Left lung (tissue), 10 donors: ENCODE measurements around the gene UPK3B. TPM values are rescaled to one million over a fixed set of nuclear protein-coding genes. Genes with fewer than 3 reads are reported as not detected.
"Not testable (repeated sequence)": the region's sequence is repeated elsewhere in the genome, so short reads cannot be mapped to it uniquely, and the experiment has no call there.

Source experiments
- ATAC-seq: fragments of 200-7000 bp; cut with Tn5 transposase; one replicate; pipeline ENCODE4 v1.9.1; 2020; ENCODE audit warnings: moderate library complexity
- DNase-seq, 4 donors: peaks; one replicate each; pipeline ENCODE4 v3.0.0-alpha.2; 2013 to 2020
- H3K27ac ChIP-seq, 2 donors: fragments of 200-600 bp; sonication (generic) in 1 of 2; one replicate each; pipeline versions ENCODE4 v1.5.0 to v1.8.0; 2020 to 2021
- H3K27me3 ChIP-seq, 2 donors: fragments of 200-600 bp; sonication (generic) in 1 of 2; one replicate each; pipeline versions ENCODE4 v1.5.0 to v1.8.0; 2020 to 2021
- H3K36me3 ChIP-seq, 2 donors: fragments of 200-600 bp; sonication (generic) in 1 of 2; one replicate each; pipeline versions ENCODE4 v1.5.0 to v1.8.0; 2020 to 2021
- H3K4me1 ChIP-seq, 2 donors: fragments of 200-600 bp; one replicate each; pipeline ENCODE4 v1.8.0; 2021
- H3K4me3 ChIP-seq, 2 donors: fragments of 200-600 bp; sonication (generic) in 1 of 2; one replicate each; pipeline versions ENCODE4 v1.5.0 to v1.8.0; 2020 to 2021; ENCODE audit warnings: mild to moderate bottlenecking in 1 of 2
- H3K9me3 ChIP-seq, 2 donors: fragments of 200-600 bp; sonication (generic) in 1 of 2; one replicate each; pipeline versions ENCODE4 v1.5.0 to v1.8.0; 2020 to 2021
- CTCF ChIP-seq, 2 donors: fragments of 200-600 bp; sonication (generic) in 1 of 2; IDR thresholded peaks; one replicate each; pipeline versions ENCODE4 v1.5.0 to v1.8.0; 2021; ENCODE audit warnings: antibody characterized with exemption in 2 of 2
- intact Hi-C, 2 donors: fragments of 100-400 bp; cut with DNase I; formaldehyde crosslinking; loops; one replicate each; pipeline versions ENCODE4 v1.11.2 to v1.14.2; 2022
- polyA plus RNA-seq, 6 donors: library from polyadenylated mRNA; unstranded; fragments of 120-200 nt; gene quantifications; one replicate each; pipeline ENCODE4 v1.2.1, GENCODE V29; 2013; ENCODE audit not compliant: insufficient read length in 6 of 6
- total RNA-seq, 2 donors: library from RNA; stranded (reverse); fragmentation: NEBNext Ultra II Directional; extraction: Animal tissue kit (Norgen Biotek cat#: 25700); gene quantifications; one replicate each; pipeline ENCODE4 v1.2.1, GENCODE V29; 2021
- donor health status: DM: no; HTN: yes; CAD: no.
- donor health status: DM: no; HTN: no; CAD: no.

The UPK3B gene
- total and polyA plus RNA-seq, 8 donors, result 5.5 to 40.8 (median 15.5) TPM

DNA sequence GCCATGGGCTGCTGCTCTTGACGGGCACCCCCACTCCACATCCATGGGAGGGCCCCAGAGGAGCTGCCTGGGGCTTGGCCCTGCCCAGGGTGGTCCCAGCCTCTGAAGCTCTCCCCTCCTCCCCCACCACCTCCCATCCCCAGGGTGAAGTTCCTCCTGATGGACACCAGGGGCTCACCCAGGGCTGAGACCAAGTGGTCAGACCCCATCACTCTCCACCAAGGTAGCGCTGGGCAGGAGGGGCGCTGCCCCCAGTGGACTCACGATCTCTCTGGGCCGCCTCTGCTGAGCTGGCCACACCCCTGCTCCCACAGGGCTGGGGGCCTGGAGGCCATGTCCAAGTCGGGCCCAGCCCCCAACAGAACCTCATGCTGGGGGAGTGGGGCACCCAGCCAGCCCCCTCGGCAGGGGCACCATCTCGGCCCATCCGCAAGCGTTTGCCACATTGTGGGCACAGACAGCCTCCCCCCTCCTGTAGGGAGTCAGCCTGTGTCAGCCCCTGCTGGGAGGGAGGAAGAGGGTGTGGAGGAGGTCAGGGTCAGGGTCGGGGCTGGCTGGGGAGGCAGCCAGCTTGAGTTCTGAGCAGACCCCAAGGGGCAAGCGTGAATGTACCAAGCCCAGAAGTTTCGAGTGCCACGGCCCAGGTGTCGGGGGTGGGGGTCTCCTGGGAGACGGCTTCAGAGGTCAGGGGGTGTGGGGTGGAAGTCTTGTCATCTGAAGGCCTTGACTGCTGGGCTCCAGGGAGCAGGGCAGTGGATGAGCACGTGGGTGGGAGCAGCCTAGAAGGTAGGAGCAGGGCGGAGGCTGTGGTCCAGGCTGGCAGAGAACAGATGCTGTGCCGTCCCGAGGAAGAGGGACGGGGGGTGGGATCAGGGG is 2.8 kb downstream of the UPK3B start:
- no peak overlapping the region for H3K27ac ChIP-seq
- H3K4me1 ChIP-seq, result peaks cover 4 to 11% of the 10 kb centered on the region in 2 donors
- intact Hi-C loops, result no loop called here
- TF ChIP-seq CTCF (IDR thresholded peaks at IDR 0.05), result no peak
- H3K4me3 ChIP-seq, result no peak overlapping the region
- DNase-seq (peak in 1 of 4 donors; percentile 69), ATAC-seq (no peak)
- no peaks in the 10 kb centered on the region for H3K9me3 ChIP-seq
- no peaks in the 10 kb centered on the region for H3K36me3 ChIP-seq
- H3K27me3 ChIP-seq, result peaks cover 0 to 5% of the 10 kb centered on the region in 2 donors

DNA sequence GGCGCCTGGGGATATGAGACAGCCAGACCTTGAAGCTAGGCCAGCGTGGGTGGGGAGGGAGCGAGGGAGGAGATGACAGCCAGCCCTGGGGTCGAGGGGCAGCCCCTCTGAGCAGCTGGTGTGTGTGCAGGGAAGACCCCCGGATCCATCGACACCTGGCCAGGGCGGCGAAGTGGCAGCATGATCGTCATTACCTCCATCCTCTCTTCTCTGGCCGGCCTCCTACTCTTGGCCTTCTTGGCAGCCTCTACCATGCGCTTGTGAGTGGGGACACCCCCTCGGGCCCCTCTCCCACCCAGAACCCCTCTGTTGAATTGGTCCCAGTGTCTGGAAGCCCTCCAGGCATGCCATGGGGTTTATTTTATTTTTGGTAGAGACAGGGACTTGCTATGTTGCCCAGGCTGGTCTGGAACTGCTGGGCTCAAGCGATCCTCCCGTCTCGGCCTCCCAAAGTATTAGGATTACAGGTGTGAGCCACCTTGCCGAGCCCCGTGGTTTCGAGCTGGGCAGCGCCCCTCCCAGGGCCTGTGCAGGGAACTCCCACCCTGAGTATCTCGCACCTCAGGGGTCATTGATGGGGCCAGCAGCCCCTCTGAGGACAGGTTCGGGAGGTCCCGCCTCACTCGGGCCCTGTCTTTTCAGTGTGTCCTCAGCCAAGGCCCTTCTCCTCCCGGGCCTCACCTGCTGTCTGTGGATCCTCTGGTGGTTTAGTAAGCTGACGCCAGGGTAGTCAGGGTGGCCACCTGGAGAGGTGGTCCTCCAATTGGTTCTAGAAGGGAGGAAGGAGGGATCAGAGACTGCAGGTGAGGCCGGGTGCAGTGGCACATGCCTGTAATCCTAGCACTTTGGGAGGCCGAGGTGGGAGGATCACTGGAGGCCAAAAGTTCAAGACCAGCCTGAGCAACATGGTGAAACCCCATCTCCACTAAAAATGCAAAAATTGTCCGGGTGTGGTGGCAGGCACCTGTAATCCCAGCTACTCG is 3.8 kb downstream of the UPK3B start:
- ATAC-seq (no peak), DNase-seq (peak in 1 of 4 donors; percentile 69)
- no peaks in the 10 kb centered on the region for H3K36me3 ChIP-seq
- no peaks in the 10 kb centered on the region for H3K9me3 ChIP-seq
- intact Hi-C loops, result no loop called here
- peaks cover 0 to 5% of the 10 kb centered on the region in 2 donors for H3K27me3 ChIP-seq
- no peak for TF ChIP-seq CTCF (IDR thresholded peaks at IDR 0.05)
- H3K27ac ChIP-seq, result no peak overlapping the region
- H3K4me3 ChIP-seq, result no peak overlapping the region
- H3K4me1 ChIP-seq, result peaks cover 4 to 11% of the 10 kb centered on the region in 2 donors

- no peaks in the 10 kb centered on the region for H3K36me3 ChIP-seq
- intact Hi-C loops, result no loop called here
- peaks cover 0 to 2% of the 10 kb centered on the region in 2 donors for H3K4me1 ChIP-seq
- H3K27ac ChIP-seq, result no peak overlapping the region
- no peak for TF ChIP-seq CTCF (IDR thresholded peaks at IDR 0.05)
- H3K9me3 ChIP-seq, result no peaks in the 10 kb centered on the region
- H3K27me3 ChIP-seq, result peaks cover 0 to 5% of the 10 kb centered on the region in 2 donors
- DNase-seq, result peak in 1 of 4 donors; percentile 75
- no peak for ATAC-seq
- no peak overlapping the region for H3K4me3 ChIP-seq
These were observed 4.8 kb downstream of the UPK3B start for GRCh38 chr7:76514926-76515771.

DNA sequence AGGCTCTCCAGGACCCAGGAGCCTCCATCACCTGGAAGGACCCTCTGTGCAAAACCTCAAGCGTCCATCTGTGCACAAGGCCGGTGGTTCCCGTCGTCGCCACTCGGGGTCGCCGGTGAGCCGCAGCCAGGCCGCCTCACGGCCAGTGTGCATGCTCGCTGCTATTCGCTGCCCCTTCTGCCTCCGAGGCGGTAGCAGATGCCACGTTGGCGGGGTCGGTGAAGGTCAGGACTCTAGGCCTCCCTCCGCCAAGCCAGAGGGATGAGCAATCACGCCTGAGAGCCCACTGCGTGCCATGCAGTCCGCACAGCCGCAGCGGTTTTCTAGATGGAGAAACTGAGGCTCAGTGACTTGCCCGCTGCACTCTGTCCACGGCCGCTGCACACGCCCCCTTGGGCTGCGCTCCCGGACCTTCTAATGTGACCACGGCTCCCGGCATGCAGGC is 5.7 kb downstream of the UPK3B start:
- ATAC-seq (peak; percentile 40), DNase-seq (peak in 3 of 4 donors; percentile 37 to 89 (median 44))
- H3K4me1 ChIP-seq, result no peaks in the 10 kb centered on the region
- intact Hi-C loops, result no loop called here
- H3K4me3 ChIP-seq, result no peak overlapping the region
- H3K36me3 ChIP-seq, result no peaks in the 10 kb centered on the region
- H3K27me3 ChIP-seq, result peaks cover 0 to 5% of the 10 kb centered on the region in 2 donors
- H3K27ac ChIP-seq, result no peak overlapping the region
- peak; percentile 59 for TF ChIP-seq CTCF (IDR thresholded peaks at IDR 0.05)
- no peaks in the 10 kb centered on the region for H3K9me3 ChIP-seq

DNA sequence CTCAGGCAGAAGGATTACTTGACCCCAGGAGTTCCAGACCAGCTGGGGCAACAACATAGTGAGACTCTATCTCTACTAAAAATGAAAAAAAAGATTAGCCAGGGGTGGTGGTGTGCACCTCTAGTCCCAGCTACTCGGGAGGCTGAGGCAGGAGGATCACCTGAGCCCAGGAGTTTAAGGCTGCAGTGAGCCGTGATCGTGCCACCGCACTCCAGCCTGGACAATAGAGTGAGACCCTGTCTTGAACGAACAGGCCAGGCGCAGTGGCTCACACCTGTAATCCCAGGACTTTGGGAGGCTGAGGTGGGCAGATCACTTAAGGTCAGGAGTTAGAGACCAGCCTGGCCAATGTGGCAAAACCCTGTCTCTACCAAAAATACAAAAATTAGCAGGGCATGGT is 6.6 kb downstream of the UPK3B start:
- H3K4me3 ChIP-seq, H3K27me3 ChIP-seq, ATAC-seq, H3K9me3 ChIP-seq, H3K27ac ChIP-seq, H3K36me3 ChIP-seq, H3K4me1 ChIP-seq, intact Hi-C loops: not testable (repeated sequence)
- peak in 1 of 4 donors; percentile 16 for DNase-seq

GRCh38 chr7:76526183-76526582 is 15.8 kb downstream of the UPK3B start:
- intact Hi-C loops, H3K27me3 ChIP-seq, H3K4me3 ChIP-seq, H3K9me3 ChIP-seq, ATAC-seq, H3K36me3 ChIP-seq, DNase-seq, H3K4me1 ChIP-seq, H3K27ac ChIP-seq: not testable (repeated sequence)

DNA sequence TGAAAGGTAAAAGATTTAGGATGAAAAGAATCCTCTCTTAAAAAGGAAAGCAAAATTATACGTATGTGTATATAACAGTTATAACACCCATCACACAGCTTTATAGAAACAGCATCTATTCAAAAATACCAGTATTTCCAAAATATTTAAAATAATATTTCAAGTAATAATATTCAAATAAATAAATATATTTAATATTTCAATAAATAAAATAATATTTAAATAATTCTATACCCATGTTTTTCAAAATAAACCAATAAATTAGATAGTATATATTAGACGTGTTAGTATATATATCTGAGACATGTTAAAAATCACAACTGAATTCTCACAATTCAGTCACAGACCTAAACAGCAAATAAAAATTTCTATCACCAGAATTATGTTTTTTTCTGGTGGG is 21.3 kb downstream of the UPK3B start:
- H3K27ac ChIP-seq, ATAC-seq, intact Hi-C loops, H3K36me3 ChIP-seq, H3K27me3 ChIP-seq, H3K4me3 ChIP-seq, H3K9me3 ChIP-seq, H3K4me1 ChIP-seq, DNase-seq: not testable (repeated sequence)

DNA sequence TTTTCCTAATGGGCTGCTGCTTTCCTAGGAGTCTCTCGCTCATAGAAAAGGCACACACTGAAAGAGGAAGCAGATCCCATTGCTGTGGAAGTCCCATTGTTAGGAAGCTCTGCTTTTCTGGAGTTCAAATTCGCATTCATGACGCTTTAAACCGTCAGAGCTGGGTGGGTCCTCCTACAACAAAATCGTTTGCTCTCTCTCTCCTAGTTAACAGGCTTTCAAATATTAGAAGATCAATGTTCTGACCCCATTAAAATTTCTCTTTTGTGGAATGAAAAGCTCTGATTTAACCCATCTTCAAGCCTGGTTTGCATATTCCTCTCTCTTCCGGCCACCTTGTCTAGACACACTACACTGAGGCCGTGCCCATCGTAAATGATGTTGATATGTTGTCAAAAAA is 32.8 kb downstream of the UPK3B start, which contains the start of gene SPDYE16:
SPDYE16 (minus strand) TSS at position 101 of the 400 bp plus-strand sequence. CDS start 1,838 bp downstream, outside the sequence.
- H3K27me3 ChIP-seq, DNase-seq, H3K27ac ChIP-seq, H3K36me3 ChIP-seq, ATAC-seq, H3K4me1 ChIP-seq, H3K4me3 ChIP-seq, H3K9me3 ChIP-seq, intact Hi-C loops: not testable (repeated sequence)
